WTC11 (cell line): ENCODE data around the gene PARP3. TPM values are rescaled to one million over a fixed set of nuclear protein-coding genes. Genes with fewer than 3 reads are reported as not detected.

Experiments
- ATAC-seq: fragments of 200-7000 bp; cut with Tn5 transposase; 2 replicates; pipeline ENCODE4 v1.10.0; 2021; ENCODE audit warnings: mild to moderate bottlenecking, moderate library complexity
- CTCF ChIA-PET: fragments of 300-600 bp; sonication (Branson Sonifier 250); formaldehyde crosslinking; loops from one replicate; lab custom pipeline; 2021; ENCODE audit warnings: antibody characterized with exemption; lab: Charles Lee
- POLR2A ChIA-PET: fragments of 350-600 bp; sonication (Branson Sonifier 250); formaldehyde crosslinking; loops from one replicate; lab custom pipeline; 2021; ENCODE audit warnings: antibody characterized with exemption; lab: Charles Lee
- DNase-seq: peaks from one replicate; pipeline ENCODE4 v3.0.0; 2021; ENCODE audit warnings: low spot score
- H3K27ac Mint-ChIP-seq: 2 replicates; pipeline ENCODE4 v1.8.0; 2021; ENCODE audit warnings: mixed read lengths
- H3K27me3 Mint-ChIP-seq: 2 replicates; pipeline ENCODE4 v1.8.0; 2021; ENCODE audit warnings: low read depth, mild to moderate bottlenecking, moderate library complexity, mixed read lengths
- H3K36me3 Mint-ChIP-seq: 2 replicates; pipeline ENCODE4 v1.8.0; 2021; ENCODE audit warnings: mixed read lengths
- H3K4me1 Mint-ChIP-seq: 2 replicates; pipeline ENCODE4 v1.8.0; 2022; ENCODE audit warnings: mixed read lengths
- H3K4me3 Mint-ChIP-seq: 2 replicates; pipeline ENCODE4 v1.8.0; 2021; ENCODE audit warnings: mild to moderate bottlenecking, moderate library complexity, mixed read lengths
- H3K9me3 Mint-ChIP-seq: 2 replicates; pipeline ENCODE4 v1.8.0; 2021; ENCODE audit warnings: mixed read lengths
- ESRRA ChIP-seq: sonication (generic); formaldehyde crosslinking; IDR thresholded peaks from 2 replicates; pipeline ENCODE4 v1.8.1; 2022; ENCODE audit warnings: mild to moderate bottlenecking, missing genetic modification reagents, borderline replicate concordance
- GRHL2 ChIP-seq: fragments of 250-450 bp; sonication (Bioruptor Pico); IDR thresholded peaks from 2 replicates; pipeline ENCODE4 v1.8.0; 2022; ENCODE audit warnings: mild to moderate bottlenecking, moderate library complexity; ENCODE audit not compliant: insufficient replicate concordance, severe bottlenecking
- MXD4 ChIP-seq: fragments of 250-450 bp; sonication (Bioruptor Pico); IDR thresholded peaks from 2 replicates; pipeline ENCODE4 v1.8.0; 2021; ENCODE audit warnings: mild to moderate bottlenecking, moderate library complexity, borderline replicate concordance
- NFE2L1 ChIP-seq: sonication (generic); formaldehyde crosslinking; IDR thresholded peaks from 2 replicates; pipeline ENCODE4 v1.8.1; 2023; ENCODE audit warnings: missing genetic modification reagents
- NFYB ChIP-seq: sonication (generic); formaldehyde crosslinking; conservative IDR thresholded peaks from 2 replicates; pipeline ENCODE4 v1.8.0; 2022; ENCODE audit warnings: low read depth, missing genetic modification reagents
- SMAD3 ChIP-seq: sonication (generic); formaldehyde crosslinking; IDR thresholded peaks from 2 replicates; pipeline ENCODE4 v1.8.0; 2022; ENCODE audit warnings: missing genetic modification reagents, mild to moderate bottlenecking, borderline replicate concordance
- TP53 ChIP-seq: sonication (generic); formaldehyde crosslinking; IDR thresholded peaks from 2 replicates; pipeline ENCODE4 v1.8.1; 2023; ENCODE audit warnings: mild to moderate bottlenecking, missing genetic modification reagents
- ZNF219 ChIP-seq: sonication (generic); formaldehyde crosslinking; IDR thresholded peaks from 2 replicates; pipeline ENCODE4 v1.8.0; 2023; ENCODE audit warnings: missing genetic modification reagents, mild to moderate bottlenecking, borderline replicate concordance
- ZNF416 ChIP-seq: fragments of 250-450 bp; sonication (Bioruptor Pico); IDR thresholded peaks from 2 replicates; pipeline ENCODE4 v1.9.0; 2021; ENCODE audit warnings: mild to moderate bottlenecking, inconsistent platforms
- total RNA-seq: library from RNA; stranded (reverse); gene quantifications from 3 replicates; pipeline ENCODE4 v1.2.3, GENCODE V29; 2021
- TF ChIP-seq, protein P1 (sequence below): sonication (generic); formaldehyde crosslinking; IDR thresholded peaks from 2 replicates; pipeline ENCODE4 v1.8.1; 2023; ENCODE audit warnings: mild to moderate bottlenecking, missing genetic modification reagents, borderline replicate concordance
- TF ChIP-seq, protein P2 (sequence below): fragments of 250-450 bp; sonication (Bioruptor Pico); IDR thresholded peaks from 2 replicates; pipeline ENCODE4 v1.9.0; 2021; ENCODE audit warnings: mild to moderate bottlenecking
- TF ChIP-seq, protein P3 (sequence below): sonication (generic); formaldehyde crosslinking; IDR thresholded peaks from 2 replicates; pipeline ENCODE4 v1.8.0; 2022; ENCODE audit warnings: missing genetic modification reagents
- TF ChIP-seq, protein P4 (sequence below): sonication (generic); formaldehyde crosslinking; IDR thresholded peaks from 2 replicates; pipeline ENCODE4 v1.8.0; 2023; ENCODE audit warnings: mild to moderate bottlenecking, missing genetic modification reagents
- TF ChIP-seq, protein P5 (sequence below): sonication (generic); formaldehyde crosslinking; IDR thresholded peaks from 2 replicates; pipeline ENCODE4 v1.8.1; 2022; ENCODE audit warnings: mild to moderate bottlenecking, missing genetic modification reagents, moderate library complexity, borderline replicate concordance
- TF ChIP-seq, protein P6 (sequence below): sonication (generic); formaldehyde crosslinking; IDR thresholded peaks from 2 replicates; pipeline ENCODE4 v1.8.1; 2023; ENCODE audit warnings: mild to moderate bottlenecking, moderate library complexity, missing genetic modification reagents
- TF ChIP-seq, protein P7 (sequence below): sonication (generic); formaldehyde crosslinking; IDR thresholded peaks from 2 replicates; pipeline ENCODE4 v1.8.1; 2023; ENCODE audit warnings: mild to moderate bottlenecking, missing genetic modification reagents

Gene PARP3
- total RNA-seq, 1 experiment from 2014 or later: 2.9 TPM

DNA sequence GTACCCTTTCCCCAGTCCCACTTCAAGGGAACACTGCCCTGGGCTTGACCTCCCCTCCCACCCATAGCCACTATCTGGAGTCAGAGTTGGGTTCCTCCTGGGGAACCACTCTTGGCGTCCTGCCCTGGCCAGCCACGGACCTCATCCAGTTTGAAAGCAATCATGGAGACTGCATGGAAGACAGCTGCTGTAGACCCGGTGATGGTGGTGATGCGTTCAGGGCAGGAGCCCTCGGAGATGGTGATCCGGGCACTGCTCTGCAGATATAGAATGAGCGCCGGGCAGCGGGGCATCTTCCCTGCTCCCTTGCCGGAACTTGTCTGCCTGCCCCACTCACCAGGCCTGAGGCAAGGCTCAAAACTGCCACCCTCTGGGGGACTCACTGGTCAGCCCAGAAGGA, 18.2 kb downstream of the PARP3 start:
- no peaks in the 10 kb centered on the region for H3K9me3 Mint-ChIP-seq
- DNase-seq: no peak
- no peaks in the 10 kb centered on the region for H3K36me3 Mint-ChIP-seq
- H3K27ac Mint-ChIP-seq: no peak overlapping the region
- TF ChIP-seq, protein P1, sequence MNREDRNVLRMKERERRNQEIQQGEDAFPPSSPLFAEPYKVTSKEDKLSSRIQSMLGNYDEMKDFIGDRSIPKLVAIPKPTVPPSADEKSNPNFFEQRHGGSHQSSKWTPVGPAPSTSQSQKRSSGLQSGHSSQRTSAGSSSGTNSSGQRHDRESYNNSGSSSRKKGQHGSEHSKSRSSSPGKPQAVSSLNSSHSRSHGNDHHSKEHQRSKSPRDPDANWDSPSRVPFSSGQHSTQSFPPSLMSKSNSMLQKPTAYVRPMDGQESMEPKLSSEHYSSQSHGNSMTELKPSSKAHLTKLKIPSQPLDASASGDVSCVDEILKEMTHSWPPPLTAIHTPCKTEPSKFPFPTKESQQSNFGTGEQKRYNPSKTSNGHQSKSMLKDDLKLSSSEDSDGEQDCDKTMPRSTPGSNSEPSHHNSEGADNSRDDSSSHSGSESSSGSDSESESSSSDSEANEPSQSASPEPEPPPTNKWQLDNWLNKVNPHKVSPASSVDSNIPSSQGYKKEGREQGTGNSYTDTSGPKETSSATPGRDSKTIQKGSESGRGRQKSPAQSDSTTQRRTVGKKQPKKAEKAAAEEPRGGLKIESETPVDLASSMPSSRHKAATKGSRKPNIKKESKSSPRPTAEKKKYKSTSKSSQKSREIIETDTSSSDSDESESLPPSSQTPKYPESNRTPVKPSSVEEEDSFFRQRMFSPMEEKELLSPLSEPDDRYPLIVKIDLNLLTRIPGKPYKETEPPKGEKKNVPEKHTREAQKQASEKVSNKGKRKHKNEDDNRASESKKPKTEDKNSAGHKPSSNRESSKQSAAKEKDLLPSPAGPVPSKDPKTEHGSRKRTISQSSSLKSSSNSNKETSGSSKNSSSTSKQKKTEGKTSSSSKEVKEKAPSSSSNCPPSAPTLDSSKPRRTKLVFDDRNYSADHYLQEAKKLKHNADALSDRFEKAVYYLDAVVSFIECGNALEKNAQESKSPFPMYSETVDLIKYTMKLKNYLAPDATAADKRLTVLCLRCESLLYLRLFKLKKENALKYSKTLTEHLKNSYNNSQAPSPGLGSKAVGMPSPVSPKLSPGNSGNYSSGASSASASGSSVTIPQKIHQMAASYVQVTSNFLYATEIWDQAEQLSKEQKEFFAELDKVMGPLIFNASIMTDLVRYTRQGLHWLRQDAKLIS (CRISPR knock-in tag): no peak
- no peak for TF ChIP-seq NFE2L1 (CRISPR knock-in tag)
- TF ChIP-seq, protein P2, sequence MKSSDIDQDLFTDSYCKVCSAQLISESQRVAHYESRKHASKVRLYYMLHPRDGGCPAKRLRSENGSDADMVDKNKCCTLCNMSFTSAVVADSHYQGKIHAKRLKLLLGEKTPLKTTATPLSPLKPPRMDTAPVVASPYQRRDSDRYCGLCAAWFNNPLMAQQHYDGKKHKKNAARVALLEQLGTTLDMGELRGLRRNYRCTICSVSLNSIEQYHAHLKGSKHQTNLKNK (CRISPR knock-in tag): no peak
- no peak for TF ChIP-seq GRHL2 (CRISPR knock-in tag)
- TF ChIP-seq NFYB (CRISPR knock-in tag): no peak
- TF ChIP-seq, protein P3, sequence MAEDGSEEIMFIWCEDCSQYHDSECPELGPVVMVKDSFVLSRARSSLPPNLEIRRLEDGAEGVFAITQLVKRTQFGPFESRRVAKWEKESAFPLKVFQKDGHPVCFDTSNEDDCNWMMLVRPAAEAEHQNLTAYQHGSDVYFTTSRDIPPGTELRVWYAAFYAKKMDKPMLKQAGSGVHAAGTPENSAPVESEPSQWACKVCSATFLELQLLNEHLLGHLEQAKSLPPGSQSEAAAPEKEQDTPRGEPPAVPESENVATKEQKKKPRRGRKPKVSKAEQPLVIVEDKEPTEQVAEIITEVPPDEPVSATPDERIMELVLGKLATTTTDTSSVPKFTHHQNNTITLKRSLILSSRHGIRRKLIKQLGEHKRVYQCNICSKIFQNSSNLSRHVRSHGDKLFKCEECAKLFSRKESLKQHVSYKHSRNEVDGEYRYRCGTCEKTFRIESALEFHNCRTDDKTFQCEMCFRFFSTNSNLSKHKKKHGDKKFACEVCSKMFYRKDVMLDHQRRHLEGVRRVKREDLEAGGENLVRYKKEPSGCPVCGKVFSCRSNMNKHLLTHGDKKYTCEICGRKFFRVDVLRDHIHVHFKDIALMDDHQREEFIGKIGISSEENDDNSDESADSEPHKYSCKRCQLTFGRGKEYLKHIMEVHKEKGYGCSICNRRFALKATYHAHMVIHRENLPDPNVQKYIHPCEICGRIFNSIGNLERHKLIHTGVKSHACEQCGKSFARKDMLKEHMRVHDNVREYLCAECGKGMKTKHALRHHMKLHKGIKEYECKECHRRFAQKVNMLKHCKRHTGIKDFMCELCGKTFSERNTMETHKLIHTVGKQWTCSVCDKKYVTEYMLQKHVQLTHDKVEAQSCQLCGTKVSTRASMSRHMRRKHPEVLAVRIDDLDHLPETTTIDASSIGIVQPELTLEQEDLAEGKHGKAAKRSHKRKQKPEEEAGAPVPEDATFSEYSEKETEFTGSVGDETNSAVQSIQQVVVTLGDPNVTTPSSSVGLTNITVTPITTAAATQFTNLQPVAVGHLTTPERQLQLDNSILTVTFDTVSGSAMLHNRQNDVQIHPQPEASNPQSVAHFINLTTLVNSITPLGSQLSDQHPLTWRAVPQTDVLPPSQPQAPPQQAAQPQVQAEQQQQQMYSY (CRISPR knock-in tag): no peak
- TF ChIP-seq, protein P4, sequence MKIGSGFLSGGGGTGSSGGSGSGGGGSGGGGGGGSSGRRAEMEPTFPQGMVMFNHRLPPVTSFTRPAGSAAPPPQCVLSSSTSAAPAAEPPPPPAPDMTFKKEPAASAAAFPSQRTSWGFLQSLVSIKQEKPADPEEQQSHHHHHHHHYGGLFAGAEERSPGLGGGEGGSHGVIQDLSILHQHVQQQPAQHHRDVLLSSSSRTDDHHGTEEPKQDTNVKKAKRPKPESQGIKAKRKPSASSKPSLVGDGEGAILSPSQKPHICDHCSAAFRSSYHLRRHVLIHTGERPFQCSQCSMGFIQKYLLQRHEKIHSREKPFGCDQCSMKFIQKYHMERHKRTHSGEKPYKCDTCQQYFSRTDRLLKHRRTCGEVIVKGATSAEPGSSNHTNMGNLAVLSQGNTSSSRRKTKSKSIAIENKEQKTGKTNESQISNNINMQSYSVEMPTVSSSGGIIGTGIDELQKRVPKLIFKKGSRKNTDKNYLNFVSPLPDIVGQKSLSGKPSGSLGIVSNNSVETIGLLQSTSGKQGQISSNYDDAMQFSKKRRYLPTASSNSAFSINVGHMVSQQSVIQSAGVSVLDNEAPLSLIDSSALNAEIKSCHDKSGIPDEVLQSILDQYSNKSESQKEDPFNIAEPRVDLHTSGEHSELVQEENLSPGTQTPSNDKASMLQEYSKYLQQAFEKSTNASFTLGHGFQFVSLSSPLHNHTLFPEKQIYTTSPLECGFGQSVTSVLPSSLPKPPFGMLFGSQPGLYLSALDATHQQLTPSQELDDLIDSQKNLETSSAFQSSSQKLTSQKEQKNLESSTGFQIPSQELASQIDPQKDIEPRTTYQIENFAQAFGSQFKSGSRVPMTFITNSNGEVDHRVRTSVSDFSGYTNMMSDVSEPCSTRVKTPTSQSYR (CRISPR knock-in tag): no peak
- TF ChIP-seq ESRRA (CRISPR knock-in tag): no peak
- no peak for TF ChIP-seq ZNF416 (CRISPR knock-in tag)
- TF ChIP-seq, all 79 proteins: peak for 0
- peaks cover 20% of the 10 kb centered on the region for H3K27me3 Mint-ChIP-seq
- H3K4me1 Mint-ChIP-seq: peaks cover 19% of the 10 kb centered on the region
- ChIA-PET POLR2A (interaction anchor here (1.8 kb wide), 1 partner anchor 9 kb away, joined by 4 read pairs; no protein-coding TSS in a partner anchor), CTCF (interaction anchor here (6.5 kb wide), 1 partner anchor 15 kb away, joined by 60 read pairs; the partner anchor contains the start of genes ABHD14A and ABHD14B)
- no peak overlapping the region for H3K4me3 Mint-ChIP-seq
- no peak for ATAC-seq

DNA sequence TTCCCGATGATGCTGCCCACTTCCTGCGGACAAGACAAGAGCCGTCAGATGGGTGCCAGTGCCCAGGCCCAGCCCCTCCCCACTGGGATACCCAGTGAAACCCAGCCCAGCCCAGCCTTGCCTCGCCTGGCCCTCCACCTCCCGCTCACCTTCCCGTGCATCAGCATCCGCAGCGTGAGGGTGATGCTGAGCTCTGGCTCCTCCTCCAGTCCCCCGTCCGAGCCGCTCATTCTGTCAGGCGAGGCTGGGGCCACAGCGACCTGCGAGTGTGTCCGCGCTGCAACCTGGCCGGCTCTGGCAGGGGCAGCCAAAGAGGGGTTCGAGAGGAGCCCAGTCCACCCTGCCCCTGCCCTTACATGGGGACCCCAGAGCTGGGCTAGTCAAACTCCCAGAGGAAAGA, 18.8 kb downstream of the PARP3 start:
- POLR2A ChIA-PET: interaction anchor here (1.8 kb wide), 1 partner anchor 8 kb away, joined by 4 read pairs; no protein-coding TSS in a partner anchor
- peaks cover 22% of the 10 kb centered on the region for H3K27me3 Mint-ChIP-seq
- H3K36me3 Mint-ChIP-seq: no peaks in the 10 kb centered on the region
- no peak overlapping the region for H3K4me3 Mint-ChIP-seq
- H3K9me3 Mint-ChIP-seq: no peaks in the 10 kb centered on the region
- H3K4me1 Mint-ChIP-seq: peaks cover 25% of the 10 kb centered on the region
- ATAC-seq (no peak), DNase-seq (no peak)
- CTCF ChIA-PET: interaction anchor here (0.9 to 6.5 kb wide), 3 partner anchors 14 to 21 kb away, joined by 3 to 60 read pairs (median 19); partner anchors contain the start of genes ABHD14A, ABHD14B, ACY1 and RRP9
- no peak overlapping the region; the same call in 1 of the 2 replicates for H3K27ac Mint-ChIP-seq
- TF ChIP-seq MXD4: no peak
- TF ChIP-seq SMAD3 (CRISPR knock-in tag): no peak
- TF ChIP-seq GRHL2 (CRISPR knock-in tag): no peak
- TF ChIP-seq, protein P5, sequence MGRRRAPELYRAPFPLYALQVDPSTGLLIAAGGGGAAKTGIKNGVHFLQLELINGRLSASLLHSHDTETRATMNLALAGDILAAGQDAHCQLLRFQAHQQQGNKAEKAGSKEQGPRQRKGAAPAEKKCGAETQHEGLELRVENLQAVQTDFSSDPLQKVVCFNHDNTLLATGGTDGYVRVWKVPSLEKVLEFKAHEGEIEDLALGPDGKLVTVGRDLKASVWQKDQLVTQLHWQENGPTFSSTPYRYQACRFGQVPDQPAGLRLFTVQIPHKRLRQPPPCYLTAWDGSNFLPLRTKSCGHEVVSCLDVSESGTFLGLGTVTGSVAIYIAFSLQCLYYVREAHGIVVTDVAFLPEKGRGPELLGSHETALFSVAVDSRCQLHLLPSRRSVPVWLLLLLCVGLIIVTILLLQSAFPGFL (CRISPR knock-in tag): no peak
- TF ChIP-seq, protein P6, sequence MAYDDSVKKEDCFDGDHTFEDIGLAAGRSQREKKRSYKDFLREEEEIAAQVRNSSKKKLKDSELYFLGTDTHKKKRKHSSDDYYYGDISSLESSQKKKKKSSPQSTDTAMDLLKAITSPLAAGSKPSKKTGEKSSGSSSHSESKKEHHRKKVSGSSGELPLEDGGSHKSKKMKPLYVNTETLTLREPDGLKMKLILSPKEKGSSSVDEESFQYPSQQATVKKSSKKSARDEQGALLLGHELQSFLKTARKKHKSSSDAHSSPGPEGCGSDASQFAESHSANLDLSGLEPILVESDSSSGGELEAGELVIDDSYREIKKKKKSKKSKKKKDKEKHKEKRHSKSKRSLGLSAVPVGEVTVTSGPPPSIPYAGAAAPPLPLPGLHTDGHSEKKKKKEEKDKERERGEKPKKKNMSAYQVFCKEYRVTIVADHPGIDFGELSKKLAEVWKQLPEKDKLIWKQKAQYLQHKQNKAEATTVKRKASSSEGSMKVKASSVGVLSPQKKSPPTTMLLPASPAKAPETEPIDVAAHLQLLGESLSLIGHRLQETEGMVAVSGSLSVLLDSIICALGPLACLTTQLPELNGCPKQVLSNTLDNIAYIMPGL (CRISPR knock-in tag): no peak
- TF ChIP-seq, protein P7, sequence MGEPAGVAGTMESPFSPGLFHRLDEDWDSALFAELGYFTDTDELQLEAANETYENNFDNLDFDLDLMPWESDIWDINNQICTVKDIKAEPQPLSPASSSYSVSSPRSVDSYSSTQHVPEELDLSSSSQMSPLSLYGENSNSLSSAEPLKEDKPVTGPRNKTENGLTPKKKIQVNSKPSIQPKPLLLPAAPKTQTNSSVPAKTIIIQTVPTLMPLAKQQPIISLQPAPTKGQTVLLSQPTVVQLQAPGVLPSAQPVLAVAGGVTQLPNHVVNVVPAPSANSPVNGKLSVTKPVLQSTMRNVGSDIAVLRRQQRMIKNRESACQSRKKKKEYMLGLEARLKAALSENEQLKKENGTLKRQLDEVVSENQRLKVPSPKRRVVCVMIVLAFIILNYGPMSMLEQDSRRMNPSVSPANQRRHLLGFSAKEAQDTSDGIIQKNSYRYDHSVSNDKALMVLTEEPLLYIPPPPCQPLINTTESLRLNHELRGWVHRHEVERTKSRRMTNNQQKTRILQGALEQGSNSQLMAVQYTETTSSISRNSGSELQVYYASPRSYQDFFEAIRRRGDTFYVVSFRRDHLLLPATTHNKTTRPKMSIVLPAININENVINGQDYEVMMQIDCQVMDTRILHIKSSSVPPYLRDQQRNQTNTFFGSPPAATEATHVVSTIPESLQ (CRISPR knock-in tag): no peak
- TF ChIP-seq TP53: no peak
- no peak for TF ChIP-seq ZNF219 (CRISPR knock-in tag)
- TF ChIP-seq NFYB (CRISPR knock-in tag): no peak
